GM19023 (cell line): Measurements from ENCODE around the gene ABRACL.

Experiments
- ATAC-seq: cut with Tn5 transposase; IDR thresholded peaks from one replicate; pipeline ENCODE4 v1.9.1; 2021; ENCODE audit warnings: mild to moderate bottlenecking, moderate library complexity; ENCODE audit not compliant: unreplicated experiment

The ABRACL gene

GRCh38 chr6:139051396-139052060 lies 23.0 kb downstream of the ABRACL start:
- no peak for ATAC-seq

GRCh38 chr6:139053382-139053781 lies 24.8 kb downstream of the ABRACL start:
- no peak for ATAC-seq

- ATAC-seq: no peak
Measured at GRCh38 chr6:139054001-139054400, 25.5 kb downstream of the ABRACL start.

GRCh38 chr6:139055709-139056108 lies 27.2 kb downstream of the ABRACL start:
- no peak for ATAC-seq

- no peak for ATAC-seq
Measured at GRCh38 chr6:139058029-139058428, 29.5 kb downstream of the ABRACL start.

GRCh38 chr6:139060332-139060731 lies 31.8 kb downstream of the ABRACL start:
- no peak for ATAC-seq

GRCh38 chr6:139062932-139063646 lies 34.5 kb downstream of the ABRACL start:
- no peak for ATAC-seq

- no peak for ATAC-seq
Measured at GRCh38 chr6:139064981-139065665, 36.6 kb downstream of the ABRACL start.

- ATAC-seq: no peak
Measured at GRCh38 chr6:139066080-139066479, 37.5 kb downstream of the ABRACL start.

- no peak for ATAC-seq
Measured at GRCh38 chr6:139068846-139069245, 40.3 kb downstream of the ABRACL start.

GRCh38 chr6:139073118-139073517 lies 44.6 kb downstream of the ABRACL start:
- ATAC-seq: no peak

- no peak for ATAC-seq
Measured at GRCh38 chr6:139079018-139079417, 50.5 kb downstream of the ABRACL start.

GRCh38 chr6:139080255-139080920 lies 51.8 kb downstream of the ABRACL start:
- ATAC-seq: no peak

- no peak for ATAC-seq
Measured at GRCh38 chr6:139081471-139081870, 52.9 kb downstream of the ABRACL start.

- ATAC-seq: no peak
Measured at GRCh38 chr6:139082370-139082769, 53.8 kb downstream of the ABRACL start.

GRCh38 chr6:139091826-139092225 lies 63.3 kb downstream of the ABRACL start:
- ATAC-seq: no peak
